Prostate gland (tissue), 2 donors: ENCODE data around the gene CCL20. TPM values are rescaled to one million over a fixed set of nuclear protein-coding genes. Genes with fewer than 3 reads are reported as not detected.

ENCODE experiments used
- DNase-seq: peaks from one replicate; pipeline ENCODE4 v3.0.0-alpha.2; 2019; ENCODE audit warnings: low spot score
- H3K27ac ChIP-seq, 2 donors: fragments of 200-600 bp; sonication (generic); 2 replicates each; pipeline ENCODE4 v1.5.1; 2017 to 2019
- H3K27me3 ChIP-seq: fragments of 200-600 bp; sonication (generic); replicated peaks from 2 replicates; pipeline ENCODE4 v1.5.1; 2019; ENCODE audit not compliant: insufficient read depth
- H3K36me3 ChIP-seq, 2 donors: fragments of 200-600 bp; sonication (generic); 1 replicate in 1 of 2; 2 replicates in 1 of 2; pipeline versions ENCODE4 v1.5.1 to v1.8.1; 2017 to 2019
- H3K4me1 ChIP-seq: fragments of 200-600 bp; sonication (generic); replicated peaks from 2 replicates; pipeline ENCODE4 v1.5.1; 2019
- H3K4me3 ChIP-seq, 2 donors: fragments of 200-600 bp; sonication (generic); 2 replicates each; pipeline ENCODE4 v1.5.1; 2017 to 2019
- H3K9me3 ChIP-seq: fragments of 200-600 bp; sonication (generic); 2 replicates; pipeline ENCODE4 v1.5.1; 2017
- POLR2A ChIP-seq: fragments of 450-650 bp; IDR thresholded peaks from one replicate; pipeline ENCODE4 v1.6.1; 2016; ENCODE audit warnings: antibody characterized with exemption, mild to moderate bottlenecking
- POLR2AphosphoS5 ChIP-seq: sonication (generic); formaldehyde crosslinking; IDR thresholded peaks from one replicate; pipeline ENCODE4 v1.6.1; 2017; ENCODE audit warnings: antibody characterized with exemption
- WGBS: methylation state at CpG from one replicate; pipeline ENCODE4 v1.1.5; 2018; 5-methylcytosine and 5-hydroxymethylcytosine counted together
- intact Hi-C: fragments of 100-400 bp; cut with DNase I; formaldehyde crosslinking; loops from one replicate; pipeline ENCODE4 v1.14.2; 2022
- total RNA-seq, 2 donors: library from RNA; depleted of rRNA; stranded (reverse); fragments of >200 nt; gene quantifications; one replicate each; pipeline ENCODE4 v1.1.0, GENCODE V29; 2016
- TF ChIP-seq, protein P1 (sequence below), 4 experiments: fragments of 200-600 bp in 2 of 4; fragments of 450-650 bp in 2 of 4; sonication (generic) in 2 of 4; IDR thresholded peaks; 1 replicate in 3 of 4; 2 replicates in 1 of 4; pipeline ENCODE4 v1.5.1; 2016 to 2019; ENCODE audit warnings: antibody characterized with exemption in 4 of 4, mild to moderate bottlenecking in 2 of 4, moderate library complexity in 2 of 4

Gene CCL20
- total RNA-seq, 2 donors from 2014 or later, result 1.6 TPM; not detected in 1

GRCh38 chr2:227780981-227781615 lies 32.5 kb upstream of the CCL20 start:
- Histone ChIP-seq H3K4me3 (no peak overlapping the region), H3K27me3 (no peaks in the 10 kb centered on the region), H3K36me3 (no peaks in the 10 kb centered on the region), H3K4me1 (no peaks in the 10 kb centered on the region), H3K9me3 (no peaks in the 10 kb centered on the region), H3K27ac (no peak overlapping the region)
- intact Hi-C loops, result no loop called here
- DNase-seq, result no peak
- no peak for TF ChIP-seq POLR2A
- TF ChIP-seq, protein P1, sequence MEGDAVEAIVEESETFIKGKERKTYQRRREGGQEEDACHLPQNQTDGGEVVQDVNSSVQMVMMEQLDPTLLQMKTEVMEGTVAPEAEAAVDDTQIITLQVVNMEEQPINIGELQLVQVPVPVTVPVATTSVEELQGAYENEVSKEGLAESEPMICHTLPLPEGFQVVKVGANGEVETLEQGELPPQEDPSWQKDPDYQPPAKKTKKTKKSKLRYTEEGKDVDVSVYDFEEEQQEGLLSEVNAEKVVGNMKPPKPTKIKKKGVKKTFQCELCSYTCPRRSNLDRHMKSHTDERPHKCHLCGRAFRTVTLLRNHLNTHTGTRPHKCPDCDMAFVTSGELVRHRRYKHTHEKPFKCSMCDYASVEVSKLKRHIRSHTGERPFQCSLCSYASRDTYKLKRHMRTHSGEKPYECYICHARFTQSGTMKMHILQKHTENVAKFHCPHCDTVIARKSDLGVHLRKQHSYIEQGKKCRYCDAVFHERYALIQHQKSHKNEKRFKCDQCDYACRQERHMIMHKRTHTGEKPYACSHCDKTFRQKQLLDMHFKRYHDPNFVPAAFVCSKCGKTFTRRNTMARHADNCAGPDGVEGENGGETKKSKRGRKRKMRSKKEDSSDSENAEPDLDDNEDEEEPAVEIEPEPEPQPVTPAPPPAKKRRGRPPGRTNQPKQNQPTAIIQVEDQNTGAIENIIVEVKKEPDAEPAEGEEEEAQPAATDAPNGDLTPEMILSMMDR (IDR thresholded peaks at IDR 0.05), result no peak
- no peak for TF ChIP-seq POLR2AphosphoS5
- 36% methylated on average over 14 of the region's 14 CpGs for WGBS

DNA sequence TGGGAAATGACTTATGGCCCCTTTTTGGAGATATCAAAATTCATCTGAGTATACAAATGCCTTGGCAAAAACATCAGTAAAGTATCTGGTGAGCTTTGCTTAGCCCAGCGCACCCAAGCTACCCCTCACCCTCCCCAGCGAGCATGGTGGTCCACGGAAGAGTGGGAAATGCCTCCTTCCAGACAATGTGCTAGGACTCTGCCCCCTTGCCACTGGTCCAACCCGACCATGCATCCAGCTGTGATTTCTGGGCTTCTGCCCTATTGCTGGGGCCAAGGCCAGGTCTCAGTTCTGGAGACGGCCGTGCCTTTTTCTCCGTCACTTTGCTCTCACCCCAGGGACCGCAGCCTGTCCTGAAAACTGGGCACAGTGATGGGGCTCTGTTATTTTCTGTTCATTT lies 31.8 kb upstream of the CCL20 start:
- Histone ChIP-seq H3K4me3 (no peak overlapping the region), H3K27ac (no peak overlapping the region), H3K36me3 (no peaks in the 10 kb centered on the region), H3K4me1 (no peaks in the 10 kb centered on the region), H3K9me3 (no peaks in the 10 kb centered on the region), H3K27me3 (no peaks in the 10 kb centered on the region)
- intact Hi-C loops, result no loop called here
- TF ChIP-seq, protein P1 (IDR thresholded peaks at IDR 0.05), result no peak
- TF ChIP-seq POLR2AphosphoS5 (no peak), POLR2A (no peak)
- no peak for DNase-seq
- WGBS, result 81% methylated on average over 8 of the region's 8 CpGs

GRCh38 chr2:227782804-227783203 lies 30.8 kb upstream of the CCL20 start:
- TF ChIP-seq POLR2A, result no peak
- DNase-seq, result no peak
- Histone ChIP-seq H3K9me3 (no peaks in the 10 kb centered on the region), H3K4me3 (no peak overlapping the region), H3K36me3 (no peaks in the 10 kb centered on the region), H3K27ac (no peak overlapping the region), H3K4me1 (no peaks in the 10 kb centered on the region), H3K27me3 (no peaks in the 10 kb centered on the region)
- WGBS, result 92% methylated on average over 5 of the region's 5 CpGs
- intact Hi-C loops, result no loop called here

- H3K4me3 ChIP-seq, result no peak overlapping the region
- no peaks in the 10 kb centered on the region for H3K4me1 ChIP-seq
- H3K27me3 ChIP-seq, result no peaks in the 10 kb centered on the region
- 84% methylated on average over 12 of the region's 12 CpGs for WGBS
- TF ChIP-seq POLR2A (no peak), POLR2AphosphoS5 (no peak)
- TF ChIP-seq, protein P1 (IDR thresholded peaks at IDR 0.05), result no peak
- no peaks in the 10 kb centered on the region for H3K9me3 ChIP-seq
- DNase-seq, result no peak
- H3K27ac ChIP-seq, result no peak overlapping the region
- H3K36me3 ChIP-seq, result no peaks in the 10 kb centered on the region
- intact Hi-C loops, result no loop called here
These were observed 30.1 kb upstream of the CCL20 start for GRCh38 chr2:227783404-227784138.

- H3K27me3 ChIP-seq, result no peaks in the 10 kb centered on the region
- H3K4me3 ChIP-seq, result no peak overlapping the region
- WGBS, result 69% methylated on average over 1 of the region's 1 CpG
- no peak for DNase-seq
- intact Hi-C loops, result no loop called here
- no peaks in the 10 kb centered on the region for H3K36me3 ChIP-seq
- no peaks in the 10 kb centered on the region for H3K4me1 ChIP-seq
- H3K9me3 ChIP-seq, result no peaks in the 10 kb centered on the region
- TF ChIP-seq POLR2A (no peak), POLR2AphosphoS5 (no peak)
- TF ChIP-seq, protein P1 (IDR thresholded peaks at IDR 0.05), result no peak
- H3K27ac ChIP-seq, result no peak overlapping the region
These were observed 28.3 kb upstream of the CCL20 start for GRCh38 chr2:227785293-227785692.
